GM12801 (cell line): ENCODE results near the gene WNK2.

Experiments
- TF ChIP-seq, protein P1 (sequence below): IDR thresholded peaks from one replicate; pipeline ENCODE4 v1.5.1; 2011; ENCODE audit warnings: control low read depth; ENCODE audit not compliant: insufficient read length; ENCODE audit errors: extremely low read depth

The WNK2 gene

DNA sequence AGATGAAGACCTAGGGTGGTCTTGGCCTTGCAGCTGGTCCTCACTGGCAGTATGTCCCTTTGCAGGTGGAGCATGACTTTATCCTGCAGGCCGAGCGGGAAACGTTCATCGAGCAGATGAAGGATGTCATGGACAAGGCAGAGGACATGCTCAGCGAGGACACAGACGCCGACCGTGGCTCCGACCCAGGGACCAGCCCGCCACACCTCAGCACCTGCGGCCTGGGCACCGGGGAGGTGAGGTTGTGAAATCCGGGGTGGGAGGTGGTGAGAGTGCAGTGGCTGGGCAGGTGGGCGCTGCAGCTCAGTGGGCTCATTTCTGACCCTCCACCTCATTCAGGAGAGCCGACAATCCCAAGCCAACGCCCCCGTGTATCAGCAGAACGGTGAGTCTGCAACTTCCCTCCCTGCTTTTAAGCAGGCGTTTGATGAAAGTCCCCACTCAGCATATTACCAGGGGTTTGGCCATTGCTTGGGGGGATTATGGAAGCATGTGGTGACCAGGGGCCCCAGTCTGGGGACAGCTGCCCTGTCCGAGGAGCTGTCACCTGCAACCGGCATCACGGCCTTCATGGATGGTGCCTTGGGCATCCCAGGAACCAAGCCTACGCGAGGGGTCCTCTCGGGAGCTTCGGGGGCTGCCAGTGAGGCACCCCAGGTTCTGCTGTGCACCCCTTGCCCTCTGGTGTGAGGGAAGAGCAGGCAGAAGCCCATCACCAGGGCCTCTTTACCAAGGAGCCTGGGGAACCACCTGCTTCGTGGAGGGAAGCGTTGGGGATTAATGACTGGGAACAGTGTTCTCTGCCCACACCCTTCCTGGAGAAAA lies 84.0 kb downstream of the WNK2 start:
- TF ChIP-seq, protein P1, sequence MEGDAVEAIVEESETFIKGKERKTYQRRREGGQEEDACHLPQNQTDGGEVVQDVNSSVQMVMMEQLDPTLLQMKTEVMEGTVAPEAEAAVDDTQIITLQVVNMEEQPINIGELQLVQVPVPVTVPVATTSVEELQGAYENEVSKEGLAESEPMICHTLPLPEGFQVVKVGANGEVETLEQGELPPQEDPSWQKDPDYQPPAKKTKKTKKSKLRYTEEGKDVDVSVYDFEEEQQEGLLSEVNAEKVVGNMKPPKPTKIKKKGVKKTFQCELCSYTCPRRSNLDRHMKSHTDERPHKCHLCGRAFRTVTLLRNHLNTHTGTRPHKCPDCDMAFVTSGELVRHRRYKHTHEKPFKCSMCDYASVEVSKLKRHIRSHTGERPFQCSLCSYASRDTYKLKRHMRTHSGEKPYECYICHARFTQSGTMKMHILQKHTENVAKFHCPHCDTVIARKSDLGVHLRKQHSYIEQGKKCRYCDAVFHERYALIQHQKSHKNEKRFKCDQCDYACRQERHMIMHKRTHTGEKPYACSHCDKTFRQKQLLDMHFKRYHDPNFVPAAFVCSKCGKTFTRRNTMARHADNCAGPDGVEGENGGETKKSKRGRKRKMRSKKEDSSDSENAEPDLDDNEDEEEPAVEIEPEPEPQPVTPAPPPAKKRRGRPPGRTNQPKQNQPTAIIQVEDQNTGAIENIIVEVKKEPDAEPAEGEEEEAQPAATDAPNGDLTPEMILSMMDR = no peak

DNA sequence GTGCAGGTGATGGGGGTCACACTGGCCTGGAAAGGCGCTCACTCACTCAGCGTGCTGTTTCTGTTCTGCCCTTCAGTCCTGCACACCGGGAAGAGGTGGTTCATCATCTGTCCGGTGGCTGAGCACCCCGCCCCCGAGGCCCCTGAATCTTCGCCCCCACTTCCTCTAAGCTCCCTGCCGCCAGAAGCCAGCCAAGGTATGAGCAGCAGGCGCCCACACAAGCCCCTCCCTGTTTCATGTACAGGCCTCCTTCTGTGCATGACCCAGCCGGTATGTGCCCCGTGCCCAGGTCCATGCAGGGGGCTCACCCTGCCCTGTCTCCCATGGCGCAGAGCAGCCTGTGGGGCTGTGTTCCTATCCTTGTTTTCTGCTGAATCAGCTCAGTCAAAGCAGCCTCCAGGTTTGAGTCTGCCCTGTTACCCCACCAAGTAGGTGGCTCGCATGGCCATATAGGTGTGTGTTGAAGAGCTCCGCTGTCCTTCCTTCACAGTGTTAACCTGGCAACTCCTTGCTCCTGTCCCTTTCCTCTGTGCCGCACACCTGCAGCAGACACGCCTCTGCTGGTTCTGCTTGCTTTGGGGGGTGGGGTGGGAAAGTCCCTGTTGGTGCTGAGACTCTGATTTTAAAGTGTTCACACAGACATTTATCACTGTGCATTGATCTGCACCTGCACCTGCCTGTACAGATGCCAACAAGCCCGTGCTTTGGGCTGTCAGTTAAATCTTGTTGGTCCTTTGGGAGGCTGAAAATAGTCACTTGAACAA lies 84.8 kb downstream of the WNK2 start:
- TF ChIP-seq, protein P1 = no peak

DNA sequence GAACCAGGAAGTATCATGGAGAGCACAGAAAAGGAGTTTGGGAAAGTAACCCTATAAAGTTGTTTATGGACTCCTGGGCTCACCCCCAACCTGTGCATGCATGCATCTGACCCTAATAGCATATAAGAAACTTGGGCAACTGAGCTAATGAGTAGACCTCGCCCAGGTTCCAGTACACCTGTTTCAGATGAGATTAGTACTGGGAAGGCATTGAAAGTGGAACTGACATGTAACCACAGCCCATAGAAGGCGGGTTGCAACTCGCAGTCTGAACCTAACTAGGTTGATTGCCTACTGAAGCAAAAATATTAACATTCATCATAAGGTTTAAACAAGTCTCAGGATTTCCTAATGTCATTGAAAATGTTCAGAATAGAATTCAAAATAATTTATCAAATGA lies 87.0 kb downstream of the WNK2 start:
- TF ChIP-seq, protein P1 = no peak

DNA sequence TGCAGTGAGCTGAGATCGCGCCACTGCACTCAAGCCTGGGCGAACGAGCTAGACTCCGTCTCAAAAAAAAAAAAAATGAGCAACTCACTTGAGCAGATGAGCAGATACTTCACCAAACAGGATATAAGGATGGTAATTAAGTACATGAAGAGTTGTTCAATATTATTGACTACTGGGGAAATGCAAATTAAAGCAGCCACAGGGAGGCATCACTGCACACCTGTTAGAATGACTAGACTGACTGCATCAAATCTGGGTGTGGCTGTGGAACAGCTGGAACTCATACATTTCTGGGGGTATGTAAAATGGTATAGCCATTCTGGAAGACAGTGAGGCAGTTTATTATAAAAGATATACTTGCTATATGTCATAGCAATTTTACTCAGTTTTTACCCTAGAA lies 93.0 kb downstream of the WNK2 start:
- TF ChIP-seq, protein P1 = no peak

DNA sequence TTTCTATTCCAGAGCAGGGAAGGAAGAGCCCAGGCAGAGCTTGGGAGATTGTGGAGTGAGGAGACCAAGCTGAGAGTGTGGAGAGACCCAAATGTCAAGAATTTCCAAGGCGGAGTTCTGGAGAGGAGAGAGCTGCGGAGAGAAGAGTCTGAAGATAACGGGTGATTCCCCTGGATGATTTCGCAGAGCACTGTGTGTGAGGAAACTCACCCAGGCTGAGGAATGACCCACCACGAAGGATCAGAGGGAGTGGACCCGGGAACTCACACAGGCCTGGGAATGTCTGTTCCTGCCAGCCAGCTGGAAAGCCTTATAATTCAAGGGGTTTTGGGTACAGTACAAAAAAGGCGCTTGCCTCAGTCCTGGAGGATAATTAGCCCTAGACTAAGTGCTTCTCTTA lies 94.2 kb downstream of the WNK2 start:
- TF ChIP-seq, protein P1 = no peak

DNA sequence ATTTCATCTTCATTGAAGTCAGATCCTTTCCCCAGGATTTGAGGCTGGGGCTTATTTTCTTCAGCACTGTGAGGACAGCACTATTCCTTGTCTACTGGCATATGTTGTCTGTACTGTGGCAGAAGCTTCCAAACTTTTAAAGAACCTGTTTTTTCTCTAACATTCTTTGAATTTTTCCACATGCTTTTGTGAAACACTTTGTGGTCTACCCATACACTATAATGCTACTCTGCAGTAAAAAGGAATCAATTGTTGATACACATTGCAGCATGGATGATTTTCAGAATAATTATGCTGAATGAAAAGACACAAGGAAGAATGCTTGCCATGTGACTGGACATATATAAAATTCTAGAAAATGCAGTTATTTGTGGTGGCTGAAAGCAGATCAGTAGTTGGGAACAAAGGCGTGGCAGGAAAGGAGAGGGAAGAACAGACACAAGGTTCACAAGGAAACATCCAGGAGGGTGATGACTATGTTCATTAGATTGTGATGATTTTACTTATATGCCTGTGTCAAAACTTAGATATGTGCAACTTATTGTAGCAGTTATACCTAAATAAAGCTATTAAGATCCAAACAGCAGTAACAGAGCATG lies 96.8 kb downstream of the WNK2 start:
- TF ChIP-seq, protein P1 = no peak
